Peyer's patch (tissue), 4 donors: ENCODE results near the gene RELB. TPM values are rescaled to one million over a fixed set of nuclear protein-coding genes. Genes with fewer than 3 reads are reported as not detected.

Experiments used
- DNase-seq, 3 donors: peaks; one replicate each; pipeline ENCODE4 v3.0.0-alpha.2; 2017 to 2019
- H3K27ac ChIP-seq, 4 donors: fragments of 200-600 bp; sonication (generic); one replicate each; pipeline ENCODE4 v1.5.1; 2016 to 2019
- H3K27me3 ChIP-seq, 2 donors: fragments of 200-600 bp; sonication (generic); one replicate each; pipeline ENCODE4 v1.5.1; 2019
- H3K36me3 ChIP-seq, 3 donors: fragments of 200-600 bp; sonication (generic); one replicate each; pipeline ENCODE4 v1.5.1; 2016 to 2019
- H3K4me1 ChIP-seq, 4 donors: fragments of 200-600 bp; sonication (generic); one replicate each; pipeline ENCODE4 v1.5.1; 2016 to 2019
- H3K4me3 ChIP-seq, 4 donors: fragments of 200-600 bp; sonication (generic); 1 replicate in 3 of 4; 2 replicates in 1 of 4; pipeline ENCODE4 v1.5.1; 2016 to 2019; ENCODE audit warnings: mild to moderate bottlenecking in 1 of 4
- H3K9me3 ChIP-seq, 4 donors: fragments of 200-600 bp; sonication (generic); one replicate each; pipeline ENCODE4 v1.5.1; 2016 to 2019; ENCODE audit warnings: mild to moderate bottlenecking in 1 of 4
- POLR2A ChIP-seq, 2 donors: fragments of 450-650 bp; IDR thresholded peaks; one replicate each; pipeline ENCODE4 v1.5.1; 2017; ENCODE audit warnings: antibody characterized with exemption in 2 of 2, mild to moderate bottlenecking in 2 of 2, moderate library complexity in 2 of 2
- total RNA-seq, 4 donors: library from RNA; depleted of rRNA; stranded (reverse); fragments of >200 nt; gene quantifications; one replicate each; pipeline ENCODE4 v1.1.0, GENCODE V29; 2016
- TF ChIP-seq, protein P1 (sequence below), 6 experiments: fragments of 450-650 bp in 4 of 6; fragments of 200-600 bp in 2 of 6; sonication (generic) in 1 of 6; IDR thresholded peaks; one replicate each; pipeline ENCODE4 v1.5.1; 2017 to 2019; ENCODE audit warnings: antibody characterized with exemption in 6 of 6, mild to moderate bottlenecking in 3 of 6, moderate library complexity in 1 of 6

The RELB gene
- total RNA-seq, 4 donors from 2014 or later, result 13.3 to 49.8 (median 20.4) TPM

DNA sequence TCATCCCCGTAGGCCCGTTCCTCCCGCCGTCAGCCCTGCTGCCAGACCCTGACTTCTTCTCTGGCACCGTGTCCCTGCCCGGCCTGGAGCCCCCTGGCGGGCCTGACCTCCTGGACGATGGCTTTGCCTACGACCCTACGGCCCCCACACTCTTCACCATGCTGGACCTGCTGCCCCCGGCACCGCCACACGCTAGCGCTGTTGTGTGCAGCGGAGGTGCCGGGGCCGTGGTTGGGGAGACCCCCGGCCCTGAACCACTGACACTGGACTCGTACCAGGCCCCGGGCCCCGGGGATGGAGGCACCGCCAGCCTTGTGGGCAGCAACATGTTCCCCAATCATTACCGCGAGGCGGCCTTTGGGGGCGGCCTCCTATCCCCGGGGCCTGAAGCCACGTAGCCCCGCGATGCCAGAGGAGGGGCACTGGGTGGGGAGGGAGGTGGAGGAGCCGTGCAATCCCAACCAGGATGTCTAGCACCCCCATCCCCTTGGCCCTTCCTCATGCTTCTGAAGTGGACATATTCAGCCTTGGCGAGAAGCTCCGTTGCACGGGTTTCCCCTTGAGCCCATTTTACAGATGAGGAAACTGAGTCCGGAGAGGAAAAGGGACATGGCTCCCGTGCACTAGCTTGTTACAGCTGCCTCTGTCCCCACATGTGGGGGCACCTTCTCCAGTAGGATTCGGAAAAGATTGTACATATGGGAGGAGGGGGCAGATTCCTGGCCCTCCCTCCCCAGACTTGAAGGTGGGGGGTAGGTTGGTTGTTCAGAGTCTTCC lies 36.3 kb downstream of the RELB start:
- H3K4me3 ChIP-seq, result no peak overlapping the region
- peak overlapping the region in 1 of 4 donors; percentile 98 for H3K27ac ChIP-seq
- peaks cover 0 to 27% (median 19%) of the 10 kb centered on the region in 4 donors for H3K4me1 ChIP-seq
- DNase-seq, result no peak
- H3K27me3 ChIP-seq, result no peaks in the 10 kb centered on the region
- no peak for TF ChIP-seq POLR2A (IDR thresholded peaks at IDR 0.05)
- TF ChIP-seq, protein P1, sequence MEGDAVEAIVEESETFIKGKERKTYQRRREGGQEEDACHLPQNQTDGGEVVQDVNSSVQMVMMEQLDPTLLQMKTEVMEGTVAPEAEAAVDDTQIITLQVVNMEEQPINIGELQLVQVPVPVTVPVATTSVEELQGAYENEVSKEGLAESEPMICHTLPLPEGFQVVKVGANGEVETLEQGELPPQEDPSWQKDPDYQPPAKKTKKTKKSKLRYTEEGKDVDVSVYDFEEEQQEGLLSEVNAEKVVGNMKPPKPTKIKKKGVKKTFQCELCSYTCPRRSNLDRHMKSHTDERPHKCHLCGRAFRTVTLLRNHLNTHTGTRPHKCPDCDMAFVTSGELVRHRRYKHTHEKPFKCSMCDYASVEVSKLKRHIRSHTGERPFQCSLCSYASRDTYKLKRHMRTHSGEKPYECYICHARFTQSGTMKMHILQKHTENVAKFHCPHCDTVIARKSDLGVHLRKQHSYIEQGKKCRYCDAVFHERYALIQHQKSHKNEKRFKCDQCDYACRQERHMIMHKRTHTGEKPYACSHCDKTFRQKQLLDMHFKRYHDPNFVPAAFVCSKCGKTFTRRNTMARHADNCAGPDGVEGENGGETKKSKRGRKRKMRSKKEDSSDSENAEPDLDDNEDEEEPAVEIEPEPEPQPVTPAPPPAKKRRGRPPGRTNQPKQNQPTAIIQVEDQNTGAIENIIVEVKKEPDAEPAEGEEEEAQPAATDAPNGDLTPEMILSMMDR (IDR thresholded peaks at IDR 0.05), result no peak
- H3K9me3 ChIP-seq, result no peaks in the 10 kb centered on the region
- H3K36me3 ChIP-seq, result peaks cover 0 to 56% (median 0%) of the 10 kb centered on the region in 3 donors

DNA sequence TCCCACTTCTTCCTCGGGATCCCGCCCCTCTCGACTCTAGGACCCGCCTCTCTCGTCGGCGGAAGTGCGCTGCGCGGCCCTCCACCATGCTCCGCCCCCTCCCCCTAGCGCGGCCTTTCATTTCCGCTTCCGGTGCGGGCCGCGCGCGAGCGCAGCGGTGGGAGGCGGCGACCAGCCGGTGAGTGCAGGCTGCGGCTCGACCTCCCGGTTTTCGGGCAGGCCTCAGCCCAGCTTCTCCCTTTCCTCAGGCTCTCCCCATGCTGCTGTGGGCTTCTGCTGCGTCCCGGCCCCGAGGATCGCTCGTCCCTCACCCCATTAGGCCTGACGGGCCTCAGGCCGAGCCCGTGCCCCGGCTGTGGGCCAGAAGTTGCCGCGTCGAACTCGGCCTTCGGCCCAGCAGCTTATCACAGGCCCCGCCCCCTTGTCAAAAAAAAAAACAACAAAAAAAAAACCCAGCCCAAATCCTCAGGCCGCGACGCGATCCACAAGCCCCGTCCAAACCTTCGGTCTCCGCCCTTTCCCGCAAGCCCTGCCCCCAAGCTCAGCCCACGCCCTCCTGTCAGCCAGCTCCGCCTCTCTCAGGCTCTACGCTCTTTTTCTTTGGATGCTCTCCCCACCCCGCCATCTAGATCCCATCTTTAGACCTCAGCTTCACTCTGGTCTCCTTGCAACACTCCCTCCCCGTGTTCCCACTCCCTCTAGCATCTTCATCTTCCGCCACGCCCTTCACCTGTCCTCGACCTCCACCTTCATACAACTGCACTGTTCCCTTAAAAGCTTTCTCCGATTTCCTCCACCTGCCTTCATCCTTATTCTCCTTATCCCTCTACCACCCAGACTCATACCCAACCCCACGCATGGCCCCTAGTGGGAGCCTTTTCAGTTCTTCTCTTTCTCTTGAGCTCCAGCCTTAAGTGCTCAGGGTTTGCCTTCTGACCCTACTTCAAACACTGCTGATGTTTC lies 37.9 kb downstream of the RELB start, which contains the start of gene CLASRP:
Gene CLASRP (plus strand): TSS at position 115 of the 963 bp plus-strand sequence. CDS start 1,168 bp downstream, outside the sequence.
- DNase-seq, result peak; percentile 90 to 95 (median 94)
- Histone ChIP-seq H3K4me3 (peak within 1 kb of the TSS; percentile 82 to 95 (median 84)), H3K27ac (peak within 1 kb of the TSS; percentile 90 to 98 (median 96)), H3K36me3 (peaks cover 0 to 56% (median 0%) of the 10 kb centered on the region in 3 donors), H3K27me3 (no peaks in the 10 kb centered on the region), H3K4me1 (peaks cover 0 to 29% (median 19%) of the 10 kb centered on the region in 4 donors), H3K9me3 (no peaks in the 10 kb centered on the region)
- TF ChIP-seq POLR2A (IDR thresholded peaks at IDR 0.05), result peak; percentile 89 to 90
- TF ChIP-seq, protein P1 (IDR thresholded peaks at IDR 0.05), result no peak

DNA sequence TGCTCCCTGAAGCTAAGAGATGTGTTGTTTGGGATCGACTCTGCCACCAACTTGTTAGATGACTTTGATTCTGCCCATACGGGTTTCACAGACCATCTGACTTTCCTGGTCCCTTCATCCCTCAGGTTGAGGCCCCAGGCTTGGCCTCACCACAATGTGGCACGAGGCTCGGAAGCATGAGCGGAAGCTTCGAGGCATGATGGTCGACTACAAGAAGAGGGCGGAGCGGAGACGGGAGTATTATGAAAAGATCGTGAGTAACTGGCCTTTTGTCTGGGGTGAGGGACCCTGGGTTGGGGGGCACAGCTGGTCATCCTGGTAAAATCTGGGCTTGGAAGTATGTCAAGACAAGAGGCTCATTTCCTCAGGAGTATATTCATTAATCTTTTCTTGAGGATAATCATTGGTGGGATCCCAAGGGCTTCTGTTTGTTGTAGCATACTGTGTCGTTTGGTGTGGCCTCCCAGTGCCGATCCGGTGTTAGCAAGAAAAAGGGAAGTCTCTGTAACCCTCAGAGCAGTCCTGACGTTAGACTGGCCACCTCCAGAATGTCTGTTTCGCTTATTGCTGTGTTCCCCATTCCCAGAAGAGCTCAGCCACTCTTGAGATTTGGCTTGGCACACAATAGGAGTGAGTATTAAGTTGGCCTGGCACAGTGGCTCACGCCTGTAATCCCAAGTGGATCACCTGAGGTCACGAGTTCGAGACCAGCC lies 39.0 kb downstream of the RELB start:
- H3K27me3 ChIP-seq, result no peaks in the 10 kb centered on the region
- peak overlapping the region; percentile 82 to 95 (median 84) for H3K4me3 ChIP-seq
- H3K36me3 ChIP-seq, result peaks cover 0 to 56% (median 0%) of the 10 kb centered on the region in 3 donors
- no peak for DNase-seq
- no peak for TF ChIP-seq POLR2A (IDR thresholded peaks at IDR 0.05)
- TF ChIP-seq, protein P1 (IDR thresholded peaks at IDR 0.05), result no peak
- H3K27ac ChIP-seq, result peak overlapping the region in 1 of 4 donors; percentile 96
- H3K4me1 ChIP-seq, result peaks cover 0 to 39% (median 19%) of the 10 kb centered on the region in 4 donors
- no peaks in the 10 kb centered on the region for H3K9me3 ChIP-seq

DNA sequence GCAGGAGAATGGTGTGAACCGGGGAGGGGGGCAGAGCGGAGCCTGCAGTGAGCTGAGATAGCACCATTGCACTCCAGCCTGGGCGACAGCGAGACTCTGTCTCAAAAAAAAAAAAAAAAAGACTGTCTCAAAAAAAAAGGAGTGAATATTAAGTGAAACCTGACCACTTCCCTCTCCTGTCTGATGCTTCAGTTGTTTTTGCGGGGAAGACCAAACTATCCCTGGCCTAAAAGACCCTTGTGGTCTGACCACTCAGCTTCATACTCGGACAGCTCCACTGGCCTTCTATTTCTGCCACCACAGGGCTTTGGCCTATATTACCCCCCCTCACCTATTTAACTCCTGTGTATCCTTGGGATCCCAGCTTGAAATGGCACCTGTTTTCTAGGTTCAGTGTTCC lies 39.9 kb downstream of the RELB start:
- Histone ChIP-seq H3K4me1 (peaks cover 0 to 48% (median 19%) of the 10 kb centered on the region in 4 donors), H3K27ac (peak overlapping the region in 1 of 4 donors; percentile 55)

More for the DNA sequence above, 39.9 kb downstream of the RELB start:
- no peaks in the 10 kb centered on the region for H3K9me3 ChIP-seq
- DNase-seq, result no peak
- H3K27me3 ChIP-seq, result no peaks in the 10 kb centered on the region
- TF ChIP-seq POLR2A (IDR thresholded peaks at IDR 0.05), result no peak
- TF ChIP-seq, protein P1 (IDR thresholded peaks at IDR 0.05), result no peak
- no peak overlapping the region for H3K4me3 ChIP-seq
- peaks cover 0 to 58% (median 0%) of the 10 kb centered on the region in 3 donors for H3K36me3 ChIP-seq
